H1 (cell line): ENCODE results near the gene MBP. TPM values are rescaled to one million over a fixed set of nuclear protein-coding genes. Genes with fewer than 3 reads are reported as not detected.

ENCODE experiments used
- CTCF ChIA-PET: fragments of 300-600 bp; sonication (Branson Sonifier 250); formaldehyde crosslinking; loops from one replicate; lab custom pipeline; 2021; ENCODE audit not compliant: partially characterized antibody; lab: Charles Lee
- POLR2A ChIA-PET: fragments of 300-600 bp; sonication (Branson Sonifier 250); formaldehyde crosslinking; loops from one replicate; lab custom pipeline; 2021; ENCODE audit warnings: inconsistent platforms; ENCODE audit not compliant: partially characterized antibody; lab: Charles Lee
- DNase-seq, 2 experiments: peaks; one replicate each; pipeline versions ENCODE4 v3.0.0 to v3.0.0-alpha.2; 2010 to 2022; ENCODE audit warnings: low spot score in 2 of 2, low read depth in 1 of 2, mixed read lengths in 1 of 2
- FAIRE-seq: peaks from 2 replicates; lab custom pipeline; 2011; peaks lifted over from hg19 to GRCh38; lab: Jason Lieb, UNC
- H2AFZ ChIP-seq: 2 replicates; pipeline ENCODE4 v1.8.1; 2012; ENCODE audit warnings: low read length, inconsistent platforms
- H2AK5ac ChIP-seq: 2 replicates; pipeline ENCODE4 v1.6.1; 2013; ENCODE audit warnings: low read depth, low read length
- H2BK120ac ChIP-seq: replicated peaks from 2 replicates; pipeline ENCODE3; 2013; ENCODE audit warnings: low read depth, low read length, inconsistent platforms
- H2BK12ac ChIP-seq: 2 replicates; pipeline ENCODE4 v1.6.1; 2013; ENCODE audit warnings: low read depth, low read length
- H2BK15ac ChIP-seq: 2 replicates; pipeline ENCODE4 v1.6.1; 2013; ENCODE audit warnings: low read length
- H2BK20ac ChIP-seq: 2 replicates; pipeline ENCODE4 v1.6.1; 2013; ENCODE audit warnings: low read length
- H2BK5ac ChIP-seq: 2 replicates; pipeline ENCODE4 v1.6.1; 2013; ENCODE audit warnings: low read depth, low read length
- H3K14ac ChIP-seq: 2 replicates; pipeline ENCODE4 v1.6.1; 2013; ENCODE audit warnings: inconsistent platforms; ENCODE audit not compliant: insufficient read length
- H3K18ac ChIP-seq: 2 replicates; pipeline ENCODE4 v1.6.1; 2013; ENCODE audit warnings: low read length; ENCODE audit errors: extremely low read depth
- H3K23ac ChIP-seq: 2 replicates; pipeline ENCODE4 v1.6.1; 2013; ENCODE audit warnings: inconsistent platforms; ENCODE audit not compliant: insufficient read length
- H3K23me2 ChIP-seq: 2 replicates; pipeline ENCODE4 v1.6.1; 2013; ENCODE audit warnings: low read depth, low read length
- H3K27ac ChIP-seq: 2 replicates; pipeline ENCODE4 v1.6.1; 2011; ENCODE audit warnings: low read depth, low read length, inconsistent platforms
- H3K27me3 ChIP-seq, 4 experiments: replicated peaks in 1 of 4; 1 replicate in 1 of 4; 2 replicates in 3 of 4; pipeline versions ENCODE4 v1.6.1 to v1.8.1; 2011 to 2013; ENCODE audit warnings: low read length in 3 of 4, mild to moderate bottlenecking in 3 of 4, inconsistent platforms in 2 of 4, mixed read lengths in 2 of 4, moderate library complexity in 1 of 4; ENCODE audit not compliant: control insufficient read depth in 3 of 4, insufficient read depth in 3 of 4; ENCODE audit errors: extremely low read depth in 1 of 4
- H3K36me3 ChIP-seq, 4 experiments: 2 replicates each; pipeline versions ENCODE4 v1.6.1 to v1.8.1; 2011 to 2013; ENCODE audit warnings: mild to moderate bottlenecking in 4 of 4, low read length in 3 of 4, moderate library complexity in 2 of 4, control low read depth in 1 of 4, inconsistent platforms in 1 of 4; ENCODE audit not compliant: insufficient read depth in 4 of 4, control insufficient read depth in 2 of 4
- H3K4ac ChIP-seq: replicated peaks from 2 replicates; pipeline ENCODE3; 2013; ENCODE audit warnings: low read length, low read depth, mixed read lengths, inconsistent platforms; ENCODE audit not compliant: insufficient read length
- H3K4me1 ChIP-seq, 4 experiments: replicated peaks in 1 of 4; 1 replicate in 1 of 4; 2 replicates in 3 of 4; pipeline versions ENCODE4 v1.6.1 to v1.8.1; 2011 to 2013; ENCODE audit warnings: low read length in 3 of 4, inconsistent platforms in 2 of 4, mixed read lengths in 1 of 4; ENCODE audit not compliant: insufficient read depth in 4 of 4, control insufficient read depth in 3 of 4
- H3K4me2 ChIP-seq, 2 experiments: 2 replicates each; pipeline versions ENCODE4 v1.6.1 to v1.8.1; 2011 to 2013; ENCODE audit warnings: low read depth in 2 of 2, low read length in 2 of 2, control low read depth in 1 of 2, inconsistent platforms in 1 of 2, mild to moderate bottlenecking in 1 of 2; ENCODE audit not compliant: insufficient read depth in 1 of 2
- H3K4me3 ChIP-seq, 4 experiments: fragments of 200-600, 300-600 bp in 1 of 4; sonication (generic), shearing (Covaris generic), sonication (Bioruptor Twin) in 1 of 4; 2 replicates each; pipeline versions ENCODE4 v1.5.1 to v1.8.1; 2011 to 2016; ENCODE audit warnings: low read length in 4 of 4, low read depth in 3 of 4, control low read depth in 2 of 4, inconsistent platforms in 2 of 4, mild to moderate bottlenecking in 2 of 4, mixed read lengths in 1 of 4, moderate library complexity in 1 of 4; ENCODE audit not compliant: insufficient read depth in 2 of 4; ENCODE audit errors: extremely low read depth in 1 of 4
- H3K56ac ChIP-seq: replicated peaks from 2 replicates; pipeline ENCODE3; 2013; ENCODE audit warnings: low read depth, mild to moderate bottlenecking, mixed read lengths, low read length, inconsistent platforms; ENCODE audit not compliant: insufficient read length
- H3K79me1 ChIP-seq: 2 replicates; pipeline ENCODE4 v1.6.1; 2013; ENCODE audit warnings: low read depth, low read length, control low read depth
- H3K79me2 ChIP-seq, 2 experiments: 2 replicates each; pipeline versions ENCODE4 v1.6.1 to v1.8.1; 2012 to 2013; ENCODE audit warnings: low read length in 2 of 2, mild to moderate bottlenecking in 2 of 2, inconsistent platforms in 1 of 2; ENCODE audit not compliant: insufficient read depth in 2 of 2, control insufficient read depth in 1 of 2
- H3K9ac ChIP-seq, 4 experiments: replicated peaks in 1 of 4; 1 replicate in 1 of 4; 2 replicates in 3 of 4; pipeline versions ENCODE4 v1.6.1 to v1.8.1; 2011 to 2013; ENCODE audit warnings: low read depth in 3 of 4, low read length in 3 of 4, control low read depth in 2 of 4, mild to moderate bottlenecking in 2 of 4, moderate library complexity in 2 of 4, inconsistent platforms in 1 of 4; ENCODE audit errors: extremely low read depth in 1 of 4
- H3K9me3 ChIP-seq, 2 experiments: 2 replicates each; pipeline versions ENCODE4 v1.6.1 to v1.8.1; 2012 to 2013; ENCODE audit warnings: mild to moderate bottlenecking in 2 of 2, moderate library complexity in 2 of 2, control low read depth in 1 of 2, inconsistent platforms in 1 of 2, low read depth in 1 of 2, low read length in 1 of 2, mixed read lengths in 1 of 2; ENCODE audit not compliant: insufficient read depth in 2 of 2
- H4K20me1 ChIP-seq, 2 experiments: replicated peaks in 1 of 2; 2 replicates each; pipeline versions ENCODE3 to v1.8.1; 2011 to 2013; ENCODE audit warnings: inconsistent platforms in 2 of 2, low read length in 2 of 2, mild to moderate bottlenecking in 1 of 2; ENCODE audit not compliant: insufficient read depth in 2 of 2, control insufficient read depth in 1 of 2
- H4K5ac ChIP-seq: 2 replicates; pipeline ENCODE4 v1.6.1; 2013; ENCODE audit warnings: low read length, low read depth, mixed read lengths, inconsistent platforms; ENCODE audit not compliant: insufficient read length
- H4K8ac ChIP-seq: 2 replicates; pipeline ENCODE4 v1.8.0; 2013; ENCODE audit warnings: mild to moderate bottlenecking, moderate library complexity, low read length, inconsistent platforms; ENCODE audit not compliant: insufficient read depth; ENCODE audit errors: extremely low read depth
- H4K91ac ChIP-seq: replicated peaks from 2 replicates; pipeline ENCODE3; 2013; ENCODE audit warnings: low read length, mixed read lengths, inconsistent platforms; ENCODE audit not compliant: insufficient read length
- ASH2L ChIP-seq: fragments of 200-600, 300-600 bp; sonication (generic); IDR thresholded peaks from one replicate; pipeline ENCODE4 v1.7.1; 2017; ENCODE audit warnings: low read length
- RBBP5 ChIP-seq: IDR thresholded peaks from 2 replicates; pipeline ENCODE4 v1.7.1; 2012; ENCODE audit warnings: low read depth, mild to moderate bottlenecking, inconsistent platforms, low read length, moderate library complexity, borderline replicate concordance
- RNF2 ChIP-seq: fragments of 200-900, 300-1000 bp; sonication (generic); IDR thresholded peaks from 2 replicates; pipeline ENCODE4 v1.7.1; 2016; ENCODE audit warnings: borderline replicate concordance, low read depth, mild to moderate bottlenecking, antibody characterized with exemption, low read length; ENCODE audit not compliant: poor library complexity, severe bottlenecking; ENCODE audit errors: missing control alignments
- WGBS, 2 experiments: shearing (Covaris generic) in 1 of 2; methylation state at CpG; one replicate each; pipeline versions ENCODE4 v1.1.6 to v1.1.7; 2013 to 2015; ENCODE audit warnings: low lambda C conversion rate in 2 of 2, mixed read lengths in 2 of 2, inconsistent platforms in 1 of 2, low coverage in 1 of 2, missing lambda C conversion rate in 1 of 2; ENCODE audit not compliant: insufficient replicate concordance in 2 of 2, insufficient coverage in 1 of 2, insufficient read length in 1 of 2; ENCODE audit errors: extremely low coverage in 1 of 2, missing lambda C conversion rate in 1 of 2; 5-methylcytosine and 5-hydroxymethylcytosine counted together
- polyA plus RNA-seq, 7 experiments: library from polyadenylated mRNA; depleted of rRNA in 3 of 7; stranded (reverse) in 5 of 7; unstranded in 2 of 7; fragments of >200 nt in 5 of 7; fragments of 200-250 nt in 2 of 7; gene quantifications; 1 replicate in 5 of 7; 2 replicates in 1 of 7; 4 replicates in 1 of 7; pipeline versions ENCODE4 v1.2.1 to v1.2.3, GENCODE V29; 2011 to 2013; ENCODE audit warnings: missing spikeins in 2 of 7, mixed read lengths in 2 of 7
- total RNA-seq: library from RNA; stranded (reverse); fragmentation: NEBNext Ultra II Directional; extraction: Animal tissue kit (Norgen Biotek cat#: 25700); gene quantifications from 2 replicates; pipeline ENCODE4 v1.2.1, GENCODE V29; 2021
- TF ChIP-seq, protein P1 (sequence below), 3 experiments: IDR thresholded peaks; 1 replicate in 2 of 3; 2 replicates in 1 of 3; pipeline versions ENCODE4 v1.5.1 to v1.6.1; 2011; ENCODE audit warnings: low read length in 3 of 3, mild to moderate bottlenecking in 3 of 3, inconsistent platforms in 2 of 3, low read depth in 1 of 3, moderate library complexity in 1 of 3; ENCODE audit not compliant: insufficient read depth in 1 of 3; ENCODE audit errors: control extremely low read depth in 1 of 3
- TF ChIP-seq, protein P2 (sequence below): IDR thresholded peaks from 2 replicates; pipeline ENCODE4 v1.6.1; 2012; ENCODE audit warnings: inconsistent platforms

The MBP gene
- total and polyA plus RNA-seq, 2 of the 8 experiments (the other 6 are each of a cell fraction or from before 2014, with no cell fraction given): 7.7 to 19.2 TPM

DNA sequence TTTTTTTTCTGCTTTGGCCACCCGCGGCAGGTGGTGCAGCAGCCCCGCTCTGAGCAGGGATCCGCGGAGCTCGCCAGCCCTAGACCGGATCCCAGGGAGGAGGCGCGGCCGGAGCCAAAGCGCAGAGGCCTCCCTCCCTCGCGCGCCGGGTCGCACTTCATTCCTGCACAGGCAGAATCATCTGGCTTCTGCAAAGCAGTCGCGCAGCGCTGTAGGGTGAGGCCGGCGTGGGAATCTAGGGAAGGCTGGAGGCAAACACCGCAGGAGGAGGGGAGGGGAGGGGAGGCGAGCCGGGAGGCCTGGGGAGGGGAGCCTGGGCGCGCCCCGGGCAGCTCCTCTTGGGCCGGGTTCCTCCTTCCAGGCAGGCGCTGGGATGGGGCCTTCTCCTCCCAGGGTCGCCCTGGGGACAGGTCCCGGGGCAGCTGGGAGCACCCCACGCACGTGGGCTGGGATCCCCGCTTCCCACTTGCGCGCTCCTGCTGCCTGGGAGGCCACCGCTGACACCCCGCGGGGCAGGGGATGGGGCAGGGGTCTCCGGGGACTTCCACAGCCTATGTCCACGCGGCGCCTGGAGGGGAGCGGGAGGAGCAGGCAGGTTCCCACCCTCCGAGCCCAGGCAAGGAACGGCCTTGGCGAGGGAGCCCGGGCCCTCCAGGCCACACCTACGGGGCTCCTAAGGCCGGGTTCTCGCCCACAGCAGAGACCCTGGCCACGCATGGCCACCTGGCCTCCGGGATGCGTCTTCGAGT, 45.0 kb downstream of the MBP start:
- Histone ChIP-seq H4K20me1 (peaks cover 0 to 8% of the 10 kb centered on the region in 2 experiments), H4K8ac (peak overlapping the region; percentile 83), H2AK5ac (no peak overlapping the region), H3K14ac (no peak overlapping the region), H3K9ac (no peak overlapping the region), H3K4me2 (peak overlapping the region; percentile 67 to 80), H2BK120ac (no peak overlapping the region), H3K56ac (no peak overlapping the region), H3K4me3 (peak overlapping the region; percentile 43 to 62 (median 49)), H4K5ac (peak overlapping the region; percentile 16), H3K4ac (no peak overlapping the region), H4K91ac (no peak overlapping the region), H2BK15ac (no peak overlapping the region), H2AFZ (no peak overlapping the region), H2BK20ac (no peak overlapping the region), H3K36me3 (no peaks in the 10 kb centered on the region), H2BK5ac (no peak overlapping the region; the same call in 1 of the 2 replicates), H3K27ac (no peak overlapping the region), H2BK12ac (no peak overlapping the region; the same call in 1 of the 2 replicates), H3K23ac (no peak overlapping the region), H3K4me1 (peaks cover 0 to 18% (median 4%) of the 10 kb centered on the region in 4 experiments; a peak in 5 of 7 replicates), H3K27me3 (peaks cover 0 to 12% (median 3%) of the 10 kb centered on the region in 4 experiments; a peak in 2 of 7 replicates), H3K79me2 (0 out of 4 replicates have a peak, but pooled peaks cover 0 to 3% of the 10 kb centered on the region in 2 experiments), H3K23me2 (peaks cover 4% of the 10 kb centered on the region; the same call in 1 of the 2 replicates), H3K9me3 (no peaks in the 10 kb centered on the region), H3K79me1 (peaks cover 4% of the 10 kb centered on the region; the same call in 1 of the 2 replicates), H3K18ac (peak overlapping the region; percentile 78; the same call in 1 of the 2 replicates)
- 43% methylated on average over 39 of the region's 55 CpGs; no CpG with 5 or more reads in 1 of the 2 experiments for WGBS, 2 experiments
- ChIA-PET POLR2A (no interaction called here), CTCF (interaction anchor here (0.6 to 2.1 kb wide), 7 partner anchors 9 to 165 kb away, joined by 3 to 7 read pairs (median 3); no protein-coding TSS in a partner anchor)
- FAIRE-seq: no peak
- DNase-seq: peak in 1 of 2 experiments; percentile 66
- TF ChIP-seq, protein P1, sequence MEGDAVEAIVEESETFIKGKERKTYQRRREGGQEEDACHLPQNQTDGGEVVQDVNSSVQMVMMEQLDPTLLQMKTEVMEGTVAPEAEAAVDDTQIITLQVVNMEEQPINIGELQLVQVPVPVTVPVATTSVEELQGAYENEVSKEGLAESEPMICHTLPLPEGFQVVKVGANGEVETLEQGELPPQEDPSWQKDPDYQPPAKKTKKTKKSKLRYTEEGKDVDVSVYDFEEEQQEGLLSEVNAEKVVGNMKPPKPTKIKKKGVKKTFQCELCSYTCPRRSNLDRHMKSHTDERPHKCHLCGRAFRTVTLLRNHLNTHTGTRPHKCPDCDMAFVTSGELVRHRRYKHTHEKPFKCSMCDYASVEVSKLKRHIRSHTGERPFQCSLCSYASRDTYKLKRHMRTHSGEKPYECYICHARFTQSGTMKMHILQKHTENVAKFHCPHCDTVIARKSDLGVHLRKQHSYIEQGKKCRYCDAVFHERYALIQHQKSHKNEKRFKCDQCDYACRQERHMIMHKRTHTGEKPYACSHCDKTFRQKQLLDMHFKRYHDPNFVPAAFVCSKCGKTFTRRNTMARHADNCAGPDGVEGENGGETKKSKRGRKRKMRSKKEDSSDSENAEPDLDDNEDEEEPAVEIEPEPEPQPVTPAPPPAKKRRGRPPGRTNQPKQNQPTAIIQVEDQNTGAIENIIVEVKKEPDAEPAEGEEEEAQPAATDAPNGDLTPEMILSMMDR (IDR thresholded peaks at IDR 0.05; ENCODE audit: control extremely low read depth in 1 of 3, insufficient read depth in 1 of 3, low read depth in 1 of 3, low read length in 3 of 3): no peak
- peak; percentile 38 for TF ChIP-seq RNF2
- peak; percentile 75 for TF ChIP-seq ASH2L
- peak; percentile 35; the same call in 1 of the 2 replicates for TF ChIP-seq RBBP5
- TF ChIP-seq, protein P2, sequence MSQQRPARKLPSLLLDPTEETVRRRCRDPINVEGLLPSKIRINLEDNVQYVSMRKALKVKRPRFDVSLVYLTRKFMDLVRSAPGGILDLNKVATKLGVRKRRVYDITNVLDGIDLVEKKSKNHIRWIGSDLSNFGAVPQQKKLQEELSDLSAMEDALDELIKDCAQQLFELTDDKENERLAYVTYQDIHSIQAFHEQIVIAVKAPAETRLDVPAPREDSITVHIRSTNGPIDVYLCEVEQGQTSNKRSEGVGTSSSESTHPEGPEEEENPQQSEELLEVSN: peak; percentile 7; the same call in 1 of the 2 replicates
